HepG2 (cell line): ENCODE measurements around the gene MAP3K9. TPM values are rescaled to one million over a fixed set of nuclear protein-coding genes. Genes with fewer than 3 reads are reported as not detected.

Source experiments
- HHEX ChIP-seq: IDR thresholded peaks from 2 replicates; pipeline ENCODE4 v1.6.1; 2016; ENCODE audit warnings: control low read depth
- HNRNPUL1 ChIP-seq: fragments of 200-400 bp; formaldehyde crosslinking; IDR thresholded peaks from 2 replicates; pipeline ENCODE4 v1.6.1; 2017; ENCODE audit warnings: low read depth, mild to moderate bottlenecking, low read length, moderate library complexity
- MYNN ChIP-seq: sonication (generic); formaldehyde crosslinking; IDR thresholded peaks from 2 replicates; pipeline ENCODE4 v1.4.0; 2020; ENCODE audit warnings: mild to moderate bottlenecking, low read depth, missing genetic modification reagents
- PLRG1 ChIP-seq: fragments of 450-650 bp; conservative IDR thresholded peaks from 2 replicates; pipeline ENCODE4 v1.6.1; 2016
- RAD21 ChIP-seq: fragments of 450-650 bp; formaldehyde crosslinking; IDR thresholded peaks from 2 replicates; pipeline ENCODE4 v1.5.0; 2020; ENCODE audit warnings: mild to moderate bottlenecking
- ZFAT ChIP-seq: sonication (generic); formaldehyde crosslinking; conservative IDR thresholded peaks from 2 replicates; pipeline ENCODE4 v1.8.1; 2023; ENCODE audit warnings: missing genetic modification reagents, inconsistent platforms
- ZNF549 ChIP-seq: sonication (generic); formaldehyde crosslinking; IDR thresholded peaks from 2 replicates; pipeline ENCODE4 v1.5.0; 2020; ENCODE audit warnings: missing genetic modification reagents
- ZNF747 ChIP-seq: sonication (generic); formaldehyde crosslinking; IDR thresholded peaks from 2 replicates; pipeline ENCODE4 v1.8.1; 2023; ENCODE audit warnings: missing genetic modification reagents, mild to moderate bottlenecking, borderline replicate concordance
- polyA plus RNA-seq, 8 experiments: library from polyadenylated mRNA; depleted of rRNA in 3 of 8; stranded (reverse) in 7 of 8; unstranded in 1 of 8; fragments of >200 nt; fragmentation: Illumina TruSeq in 4 of 8; extraction: Trizol in 4 of 8; gene quantifications; 2 replicates each; pipeline versions ENCODE4 v1.2.1 to v1.2.3, GENCODE V29; 2011 to 2016; ENCODE audit warnings: low read depth in 4 of 8, missing spikeins in 1 of 8, mixed read lengths in 1 of 8; ENCODE audit not compliant: insufficient read depth in 1 of 8
- total RNA-seq, 5 experiments: library from RNA; depleted of rRNA; stranded (reverse); fragments of >200 nt; fragmentation: Illumina TruSeq; extraction: Trizol; gene quantifications; 2 replicates each; pipeline ENCODE4 v1.2.3, GENCODE V29; 2016; ENCODE audit warnings: low read depth in 1 of 5
- TF ChIP-seq, protein P1 (sequence below): sonication (generic); formaldehyde crosslinking; IDR thresholded peaks from 2 replicates; pipeline ENCODE4 v1.5.1; 2020; ENCODE audit warnings: mild to moderate bottlenecking, missing genetic modification reagents, borderline replicate concordance
- TF ChIP-seq, protein P2 (sequence below): sonication (generic); formaldehyde crosslinking; IDR thresholded peaks from 2 replicates; pipeline ENCODE4 v1.9.0; 2021; ENCODE audit warnings: missing genetic modification reagents, borderline replicate concordance

MAP3K9 gene
- total and polyA plus RNA-seq, 2 of the 13 experiments (the other 11 are each of a cell fraction or from before 2014, with no cell fraction given): 4.3 to 4.5 TPM

DNA sequence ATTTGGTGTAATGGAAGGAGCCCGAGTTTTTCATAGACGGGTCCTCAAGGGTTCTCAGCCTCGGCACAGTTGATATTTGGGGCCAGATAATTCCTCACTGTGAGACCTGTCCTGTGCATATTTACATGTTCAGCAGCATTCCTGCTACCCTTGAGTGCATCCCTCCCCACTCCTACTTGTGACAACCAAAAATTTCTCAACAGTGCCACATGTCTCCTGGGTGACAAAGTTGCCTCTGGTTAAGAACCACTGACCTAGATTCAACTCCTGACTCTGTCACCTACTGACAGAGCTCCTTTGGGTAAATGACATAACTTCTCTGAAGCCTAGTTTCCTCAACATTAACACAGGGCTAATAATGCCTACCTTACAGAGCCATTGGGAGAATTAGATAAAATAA lies 107.2 kb downstream of the MAP3K9 start (continued):
- no peak for TF ChIP-seq HHEX (CRISPR knock-in tag)
- no peak for TF ChIP-seq MYNN (CRISPR knock-in tag)
- no peak for TF ChIP-seq ZNF549 (CRISPR knock-in tag)
- no peak for TF ChIP-seq HNRNPUL1
- TF ChIP-seq PLRG1: no peak
- TF ChIP-seq ZNF747 (CRISPR knock-in tag): no peak
- TF ChIP-seq RAD21: no peak
- TF ChIP-seq, protein P1, sequence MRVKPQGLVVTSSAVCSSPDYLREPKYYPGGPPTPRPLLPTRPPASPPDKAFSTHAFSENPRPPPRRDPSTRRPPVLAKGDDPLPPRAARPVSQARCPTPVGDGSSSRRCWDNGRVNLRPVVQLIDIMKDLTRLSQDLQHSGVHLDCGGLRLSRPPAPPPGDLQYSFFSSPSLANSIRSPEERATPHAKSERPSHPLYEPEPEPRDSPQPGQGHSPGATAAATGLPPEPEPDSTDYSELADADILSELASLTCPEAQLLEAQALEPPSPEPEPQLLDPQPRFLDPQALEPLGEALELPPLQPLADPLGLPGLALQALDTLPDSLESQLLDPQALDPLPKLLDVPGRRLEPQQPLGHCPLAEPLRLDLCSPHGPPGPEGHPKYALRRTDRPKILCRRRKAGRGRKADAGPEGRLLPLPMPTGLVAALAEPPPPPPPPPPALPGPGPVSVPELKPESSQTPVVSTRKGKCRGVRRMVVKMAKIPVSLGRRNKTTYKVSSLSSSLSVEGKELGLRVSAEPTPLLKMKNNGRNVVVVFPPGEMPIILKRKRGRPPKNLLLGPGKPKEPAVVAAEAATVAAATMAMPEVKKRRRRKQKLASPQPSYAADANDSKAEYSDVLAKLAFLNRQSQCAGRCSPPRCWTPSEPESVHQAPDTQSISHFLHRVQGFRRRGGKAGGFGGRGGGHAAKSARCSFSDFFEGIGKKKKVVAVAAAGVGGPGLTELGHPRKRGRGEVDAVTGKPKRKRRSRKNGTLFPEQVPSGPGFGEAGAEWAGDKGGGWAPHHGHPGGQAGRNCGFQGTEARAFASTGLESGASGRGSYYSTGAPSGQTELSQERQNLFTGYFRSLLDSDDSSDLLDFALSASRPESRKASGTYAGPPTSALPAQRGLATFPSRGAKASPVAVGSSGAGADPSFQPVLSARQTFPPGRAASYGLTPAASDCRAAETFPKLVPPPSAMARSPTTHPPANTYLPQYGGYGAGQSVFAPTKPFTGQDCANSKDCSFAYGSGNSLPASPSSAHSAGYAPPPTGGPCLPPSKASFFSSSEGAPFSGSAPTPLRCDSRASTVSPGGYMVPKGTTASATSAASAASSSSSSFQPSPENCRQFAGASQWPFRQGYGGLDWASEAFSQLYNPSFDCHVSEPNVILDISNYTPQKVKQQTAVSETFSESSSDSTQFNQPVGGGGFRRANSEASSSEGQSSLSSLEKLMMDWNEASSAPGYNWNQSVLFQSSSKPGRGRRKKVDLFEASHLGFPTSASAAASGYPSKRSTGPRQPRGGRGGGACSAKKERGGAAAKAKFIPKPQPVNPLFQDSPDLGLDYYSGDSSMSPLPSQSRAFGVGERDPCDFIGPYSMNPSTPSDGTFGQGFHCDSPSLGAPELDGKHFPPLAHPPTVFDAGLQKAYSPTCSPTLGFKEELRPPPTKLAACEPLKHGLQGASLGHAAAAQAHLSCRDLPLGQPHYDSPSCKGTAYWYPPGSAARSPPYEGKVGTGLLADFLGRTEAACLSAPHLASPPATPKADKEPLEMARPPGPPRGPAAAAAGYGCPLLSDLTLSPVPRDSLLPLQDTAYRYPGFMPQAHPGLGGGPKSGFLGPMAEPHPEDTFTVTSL (CRISPR knock-in tag): no peak
- TF ChIP-seq, protein P2, sequence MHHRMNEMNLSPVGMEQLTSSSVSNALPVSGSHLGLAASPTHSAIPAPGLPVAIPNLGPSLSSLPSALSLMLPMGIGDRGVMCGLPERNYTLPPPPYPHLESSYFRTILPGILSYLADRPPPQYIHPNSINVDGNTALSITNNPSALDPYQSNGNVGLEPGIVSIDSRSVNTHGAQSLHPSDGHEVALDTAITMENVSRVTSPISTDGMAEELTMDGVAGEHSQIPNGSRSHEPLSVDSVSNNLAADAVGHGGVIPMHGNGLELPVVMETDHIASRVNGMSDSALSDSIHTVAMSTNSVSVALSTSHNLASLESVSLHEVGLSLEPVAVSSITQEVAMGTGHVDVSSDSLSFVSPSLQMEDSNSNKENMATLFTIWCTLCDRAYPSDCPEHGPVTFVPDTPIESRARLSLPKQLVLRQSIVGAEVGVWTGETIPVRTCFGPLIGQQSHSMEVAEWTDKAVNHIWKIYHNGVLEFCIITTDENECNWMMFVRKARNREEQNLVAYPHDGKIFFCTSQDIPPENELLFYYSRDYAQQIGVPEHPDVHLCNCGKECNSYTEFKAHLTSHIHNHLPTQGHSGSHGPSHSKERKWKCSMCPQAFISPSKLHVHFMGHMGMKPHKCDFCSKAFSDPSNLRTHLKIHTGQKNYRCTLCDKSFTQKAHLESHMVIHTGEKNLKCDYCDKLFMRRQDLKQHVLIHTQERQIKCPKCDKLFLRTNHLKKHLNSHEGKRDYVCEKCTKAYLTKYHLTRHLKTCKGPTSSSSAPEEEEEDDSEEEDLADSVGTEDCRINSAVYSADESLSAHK: no peak
- TF ChIP-seq ZFAT (CRISPR knock-in tag): no peak
